NCI-H1417 treated with DMSO at 0.1 percent for 48 hours (cell line): ENCODE data around the gene ULK3.
"Not testable (repeated sequence)": the region's sequence is repeated elsewhere in the genome, so short reads cannot be mapped to it uniquely, and the experiment has no call there.

Experiments
- DNase-seq: peaks from one replicate; lab custom pipeline; 2025; lab: John Stamatoyannopoulos, UW

Gene ULK3, protein sequence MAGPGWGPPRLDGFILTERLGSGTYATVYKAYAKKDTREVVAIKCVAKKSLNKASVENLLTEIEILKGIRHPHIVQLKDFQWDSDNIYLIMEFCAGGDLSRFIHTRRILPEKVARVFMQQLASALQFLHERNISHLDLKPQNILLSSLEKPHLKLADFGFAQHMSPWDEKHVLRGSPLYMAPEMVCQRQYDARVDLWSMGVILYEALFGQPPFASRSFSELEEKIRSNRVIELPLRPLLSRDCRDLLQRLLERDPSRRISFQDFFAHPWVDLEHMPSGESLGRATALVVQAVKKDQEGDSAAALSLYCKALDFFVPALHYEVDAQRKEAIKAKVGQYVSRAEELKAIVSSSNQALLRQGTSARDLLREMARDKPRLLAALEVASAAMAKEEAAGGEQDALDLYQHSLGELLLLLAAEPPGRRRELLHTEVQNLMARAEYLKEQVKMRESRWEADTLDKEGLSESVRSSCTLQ

GRCh38 chr15:74842581-74843444, at the start of gene ULK3:
Gene ULK3 (minus strand): TSS chr15:74843156. CDS start chr15:74843105, 51 bp downstream.
- peak; percentile 60 for DNase-seq

DNA sequence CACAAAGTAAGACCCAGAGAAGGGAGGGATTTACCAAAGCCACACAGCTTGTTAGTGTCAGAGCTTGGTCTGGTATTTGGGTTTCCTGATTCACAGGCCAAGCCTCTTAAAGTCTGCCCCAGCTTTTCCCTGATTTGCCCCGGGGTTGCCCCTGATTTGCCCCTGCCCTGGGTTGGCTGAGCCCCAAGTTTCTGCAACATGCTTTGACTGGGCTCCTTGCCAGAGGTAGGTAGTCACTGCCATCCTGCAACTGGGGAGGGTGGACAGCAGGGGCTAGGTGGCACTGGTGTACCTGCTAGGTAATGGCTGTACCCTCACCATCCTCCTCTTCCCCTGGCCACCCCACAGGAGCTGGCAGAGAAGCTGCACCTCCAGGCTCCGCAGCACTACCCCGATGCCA, 49.4 kb upstream of the ULK3 start:
- DNase-seq: no peak

GRCh38 chr15:74891469-74891868, 48.5 kb upstream of the ULK3 start:
- no peak for DNase-seq

- no peak for DNase-seq
These were observed 47.7 kb upstream of the ULK3 start for GRCh38 chr15:74890665-74890960.

DNA sequence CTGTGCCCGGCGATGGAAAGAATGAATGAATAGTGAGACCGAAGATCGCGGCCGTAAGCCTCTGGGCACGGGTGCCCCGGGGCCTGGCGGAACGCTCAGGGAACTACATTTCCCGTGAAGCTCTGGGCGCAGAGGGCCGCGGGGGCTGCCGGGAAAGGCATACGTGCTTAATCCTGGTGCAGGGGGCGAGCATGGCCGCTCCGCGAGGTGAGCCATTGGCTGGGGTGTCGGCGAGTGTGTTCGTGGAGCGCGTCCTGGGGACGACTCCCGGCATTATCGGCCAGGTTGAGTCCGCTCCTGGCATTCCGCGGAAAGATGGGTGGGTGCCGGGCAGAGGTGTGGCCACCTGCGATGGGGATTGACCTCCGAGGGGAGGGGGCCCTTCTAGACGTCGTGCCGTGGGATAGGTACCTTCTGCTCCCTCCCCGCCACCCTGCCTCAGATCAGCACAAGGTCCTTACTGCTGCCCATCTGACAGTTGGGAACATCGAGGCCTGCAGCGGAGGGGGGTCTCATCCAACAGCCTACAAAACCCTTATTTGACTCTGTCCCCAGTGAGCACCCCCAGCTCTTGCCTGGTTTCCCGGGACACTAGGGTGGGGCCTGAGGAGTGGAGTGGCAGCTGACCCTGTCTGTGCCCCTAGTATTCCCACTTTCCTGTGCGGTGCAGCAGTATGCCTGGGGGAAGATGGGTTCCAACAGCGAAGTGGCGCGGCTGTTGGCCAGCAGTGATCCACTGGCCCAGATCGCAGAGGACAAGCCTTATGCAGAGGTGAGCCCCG, 47.1 kb upstream of the ULK3 start, which contains the start of gene MPI:
Gene MPI (plus strand): TSS at position 160 of the 782 bp plus-strand sequence. CDS start 32 bp downstream, at position 192.
- peak; percentile 39 for DNase-seq

DNA sequence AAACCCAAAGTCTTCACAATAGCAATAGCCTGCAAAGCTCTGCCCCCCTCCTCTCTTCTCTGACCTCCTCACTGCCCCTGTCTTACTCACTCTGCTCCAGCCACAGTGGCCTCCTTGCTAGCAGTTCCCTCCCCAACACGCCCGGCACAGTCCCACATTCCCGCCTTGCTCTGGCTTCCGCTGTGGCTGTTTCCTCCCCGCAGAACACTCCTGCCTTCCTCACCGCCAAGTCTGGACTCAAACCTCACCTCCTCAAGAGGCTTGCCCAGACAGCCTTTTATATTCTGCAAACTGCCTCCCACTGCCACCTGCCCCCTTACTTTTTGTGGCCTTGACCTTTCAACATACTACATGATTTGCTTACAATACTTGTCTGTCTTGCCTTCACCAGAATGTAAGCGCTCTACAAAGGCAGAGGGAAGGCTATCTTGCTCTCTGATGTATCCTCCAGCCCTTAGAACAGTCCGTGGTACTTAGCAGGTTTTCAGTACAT, 46.5 kb upstream of the ULK3 start:
- DNase-seq: no peak

GRCh38 chr15:74888716-74889115, 45.8 kb upstream of the ULK3 start:
- no peak for DNase-seq

GRCh38 chr15:74887537-74888193, 44.7 kb upstream of the ULK3 start:
- not testable (repeated sequence) for DNase-seq

DNA sequence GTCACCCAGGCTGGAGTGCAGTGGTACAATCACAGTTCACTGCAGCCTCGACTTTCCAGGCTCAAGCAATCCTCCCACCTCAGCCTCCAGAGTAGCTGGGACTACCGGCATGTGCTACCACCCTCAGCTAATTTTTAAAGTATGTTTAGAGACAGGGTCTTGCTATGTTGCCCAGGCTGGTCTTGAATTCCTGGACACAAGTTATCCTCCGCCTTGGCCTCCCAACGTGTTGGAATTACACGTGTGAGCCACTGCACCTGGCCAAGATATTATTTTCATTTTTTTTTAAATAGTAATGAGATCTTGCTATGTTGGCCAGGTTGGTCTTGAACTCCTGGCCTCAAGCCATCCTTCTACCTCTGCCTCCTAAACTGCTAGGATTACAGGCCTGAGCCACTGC, 42.5 kb upstream of the ULK3 start:
- DNase-seq: no peak

GRCh38 chr15:74884428-74885223, 41.7 kb upstream of the ULK3 start:
- no peak for DNase-seq

DNA sequence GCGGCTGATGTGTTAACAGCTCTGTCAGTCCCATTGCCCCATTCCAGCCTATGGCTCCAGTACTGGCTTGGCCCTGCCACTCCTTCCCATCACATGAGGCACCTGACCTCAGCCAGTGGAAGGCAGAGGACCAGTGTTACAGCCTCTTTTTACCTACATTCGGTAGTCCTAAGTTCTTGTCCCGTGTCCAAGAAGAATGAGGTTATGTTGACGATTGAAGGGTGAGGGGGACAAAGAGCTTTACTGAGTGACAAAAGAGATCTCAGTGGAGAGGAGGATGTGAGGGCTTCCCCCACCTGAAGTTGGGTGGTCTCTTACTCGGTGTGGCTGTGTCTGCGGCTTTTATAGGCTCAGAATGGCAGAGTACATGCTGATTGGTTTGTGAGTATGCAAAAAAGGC, 39.6 kb upstream of the ULK3 start:
- no peak for DNase-seq

GRCh38 chr15:74878273-74878672, 35.3 kb upstream of the ULK3 start:
- DNase-seq: no peak

GRCh38 chr15:74873756-74874424, 30.9 kb upstream of the ULK3 start:
- no peak for DNase-seq

GRCh38 chr15:74873036-74873755, 30.2 kb upstream of the ULK3 start, which contains the start of gene SCAMP2:
Gene SCAMP2 (minus strand): TSS chr15:74873365. CDS start chr15:74873255, 110 bp downstream.
- DNase-seq: peak; percentile 81

DNA sequence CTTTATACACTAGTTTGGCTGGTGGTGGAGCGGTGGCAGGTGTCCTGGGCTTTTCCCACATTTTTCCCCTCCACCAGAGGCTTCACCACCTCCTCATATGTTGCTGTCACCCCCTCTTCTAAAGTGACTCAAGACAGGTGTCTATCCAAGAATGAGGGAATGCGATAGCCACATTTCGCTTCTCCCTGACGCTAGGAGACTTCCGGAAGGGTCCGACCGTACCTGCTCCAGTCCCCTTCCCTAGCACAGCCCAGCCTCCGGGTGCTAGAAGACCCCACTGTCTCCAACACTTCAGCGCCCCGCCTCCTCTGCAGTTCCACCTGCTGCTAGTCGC, 29.7 kb upstream of the ULK3 start:
- no peak for DNase-seq

DNA sequence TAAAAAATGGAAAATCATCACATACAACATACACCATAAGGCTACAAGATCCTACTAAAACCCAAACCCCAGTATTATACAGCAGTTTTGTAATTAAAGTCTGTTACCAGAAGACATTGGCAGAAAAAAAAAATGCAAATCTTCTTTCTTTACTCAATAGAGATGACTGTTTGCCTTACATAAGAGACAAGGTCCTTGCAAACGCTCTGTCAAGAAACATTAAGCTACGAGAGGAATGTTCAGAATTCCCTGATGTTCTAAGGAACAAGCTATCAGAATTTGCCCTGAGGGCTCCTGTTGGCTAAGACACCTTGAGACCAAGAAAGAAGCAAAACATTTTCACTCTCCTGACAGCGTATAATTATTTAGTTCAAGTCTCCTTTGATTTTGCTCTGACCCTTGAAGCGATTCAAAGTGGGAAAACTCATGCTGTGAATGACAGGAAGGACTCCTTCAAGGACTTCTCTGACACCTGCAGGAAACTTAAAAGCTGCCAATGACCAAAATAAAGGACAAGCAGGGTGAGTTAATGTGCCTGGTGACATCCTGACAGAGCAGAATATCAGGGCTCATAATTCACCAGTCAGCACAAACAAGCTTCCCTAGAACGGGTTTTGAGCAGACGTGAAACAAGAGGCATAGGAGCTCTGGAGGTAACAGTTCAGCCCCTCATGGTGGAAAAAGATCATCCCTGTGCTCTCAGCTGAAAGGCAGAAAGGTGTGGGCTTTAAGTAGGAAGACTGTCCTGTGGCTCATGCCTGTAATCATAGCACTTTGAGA, 27.7 kb upstream of the ULK3 start:
- DNase-seq: no peak

- no peak for DNase-seq
These were observed 26.9 kb upstream of the ULK3 start for GRCh38 chr15:74869726-74870407.

DNA sequence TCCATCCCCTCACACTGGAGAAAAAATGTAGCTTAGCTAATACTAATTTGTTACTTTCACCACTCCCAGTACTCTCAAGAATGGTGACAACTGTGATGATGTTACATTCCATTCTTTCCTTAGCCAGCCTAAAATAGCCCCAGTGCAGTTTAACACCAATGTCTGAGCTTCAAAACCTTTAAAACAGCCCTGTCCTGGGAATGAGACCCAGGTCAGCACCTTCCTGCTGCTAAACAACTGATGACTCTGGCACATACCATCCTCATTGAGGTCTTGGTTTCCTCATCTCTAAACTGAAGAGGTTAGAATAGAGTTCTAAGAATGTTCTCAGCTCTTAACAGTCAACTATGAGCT, 26.4 kb upstream of the ULK3 start:
- DNase-seq: no peak
